HG02973 (cell line): Measurements from ENCODE around the gene USF3.

ENCODE experiments used
- ATAC-seq: cut with Tn5 transposase; IDR thresholded peaks from one replicate; pipeline ENCODE4 v1.9.1; 2021; ENCODE audit warnings: moderate library complexity; ENCODE audit not compliant: unreplicated experiment

USF3 gene

GRCh38 chr3:113695786-113696645, at the start of gene USF3:
Gene USF3, minus strand, starts transcription at chr3:113696642. Its CDS starts 21,764 bp downstream, at chr3:113674878.
- peak; percentile 55 for ATAC-seq

DNA sequence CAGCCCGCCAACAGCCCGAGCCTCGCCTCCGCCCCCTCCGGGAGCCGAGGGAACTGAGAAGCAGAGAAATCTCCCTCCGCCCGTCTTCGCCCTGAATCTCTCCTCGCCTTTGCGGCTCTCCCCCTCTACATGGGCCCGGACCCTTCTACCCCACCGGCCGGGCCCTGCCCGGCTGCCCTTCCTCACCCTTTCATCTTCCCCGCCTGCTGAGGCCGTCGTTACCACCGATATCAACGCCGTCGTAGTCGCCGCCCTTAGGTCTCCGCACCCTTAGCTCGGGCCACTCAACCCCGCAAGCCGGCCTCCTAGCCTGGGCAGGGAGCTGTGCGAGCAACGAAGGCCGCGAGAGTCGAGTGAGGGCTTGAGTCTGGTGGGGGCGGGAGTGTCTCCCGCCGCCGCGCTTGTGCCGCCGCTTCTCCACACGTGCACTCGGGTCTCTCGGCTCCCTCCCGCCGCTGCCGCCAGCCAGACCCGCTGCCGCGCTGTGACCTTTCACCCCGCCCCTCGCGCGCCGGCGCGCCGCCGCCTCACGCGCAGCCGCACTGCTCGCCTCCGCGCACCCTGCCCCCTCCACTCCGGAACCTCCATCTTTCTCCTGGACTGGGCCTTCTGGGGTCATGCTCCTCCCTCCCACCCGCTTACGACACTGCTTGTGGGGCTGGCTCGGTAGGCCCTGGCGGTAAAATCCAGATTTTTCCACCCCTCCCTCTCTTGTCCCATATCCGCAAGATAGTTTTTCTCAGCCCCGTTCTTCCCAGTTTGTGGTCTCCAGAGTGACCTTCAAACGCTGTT, 49.5 kb upstream of the USF3 start, which contains the start of gene NAA50:
TSS of gene NAA50 (minus strand) at position 494 of the 792 bp plus-strand sequence. CDS start at position 194, 300 bp downstream.
- peak; percentile 41 for ATAC-seq

DNA sequence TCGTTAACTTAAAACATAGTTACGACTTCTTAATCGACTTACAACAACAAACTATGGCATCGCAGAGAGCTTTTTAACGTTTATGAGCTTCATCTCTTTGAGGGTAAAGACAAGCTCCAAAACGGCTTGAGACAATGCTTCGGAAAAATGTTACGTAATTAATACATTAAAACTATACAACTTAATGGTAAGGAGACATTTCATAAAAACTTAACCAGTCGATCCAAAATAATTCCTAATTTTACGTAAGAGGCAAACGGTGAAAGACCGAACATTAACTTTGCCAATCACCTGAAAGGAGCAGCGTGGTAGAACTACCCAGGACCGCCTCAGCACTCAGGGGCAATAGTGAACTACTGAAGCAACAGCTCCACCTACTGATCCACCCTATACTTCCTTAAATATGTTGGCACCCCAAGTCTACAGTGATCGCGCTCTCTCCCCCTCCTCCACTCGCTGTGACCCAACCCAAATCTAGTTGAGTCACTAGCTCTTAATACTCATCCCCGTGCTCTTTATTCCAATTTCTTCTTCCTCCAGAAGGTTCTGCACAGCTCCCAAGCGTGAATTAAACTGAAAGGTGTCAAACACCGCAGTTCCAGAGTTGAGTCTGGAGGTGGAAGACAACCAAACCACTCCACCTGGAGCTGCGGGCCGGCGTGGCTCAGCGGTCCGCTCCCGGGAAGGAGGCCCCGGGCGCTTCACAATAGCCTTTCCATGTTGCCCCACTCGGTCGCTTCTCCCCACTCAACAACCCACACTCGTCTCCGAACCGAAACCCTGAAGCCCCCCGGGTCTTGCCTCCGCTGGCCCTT, 48.7 kb upstream of the USF3 start:
- ATAC-seq = peak; percentile 44

DNA sequence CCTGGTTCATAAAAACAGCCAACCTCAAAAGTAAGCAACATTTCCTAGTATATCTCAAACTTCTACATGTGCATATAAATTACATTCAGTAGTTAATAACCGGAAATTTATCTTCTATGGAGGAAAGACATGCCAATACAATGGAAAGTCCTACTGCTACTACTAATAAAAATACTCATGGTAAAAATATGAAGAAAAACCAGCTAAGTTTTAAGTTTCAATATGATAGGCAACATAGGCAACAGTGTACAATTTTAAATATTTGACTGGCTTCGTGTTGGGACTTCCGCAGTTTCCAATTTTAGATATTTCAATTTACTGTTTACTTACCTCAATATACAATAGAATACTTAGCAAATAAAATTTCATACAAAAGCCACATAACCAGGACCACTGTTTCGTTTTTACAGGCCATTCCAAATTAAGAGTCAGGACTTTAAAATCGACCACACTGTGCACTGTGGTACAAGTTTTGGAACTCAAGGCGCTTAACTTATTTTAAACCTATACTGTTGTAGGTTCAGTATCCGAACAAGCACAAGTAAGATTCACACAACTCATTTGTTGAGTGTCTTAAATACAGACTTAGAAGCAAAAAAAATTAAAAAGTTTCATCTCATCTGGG, 46.7 kb upstream of the USF3 start:
- ATAC-seq = no peak

- no peak for ATAC-seq
Measured at GRCh38 chr3:113741620-113742019, 45.2 kb upstream of the USF3 start.

DNA sequence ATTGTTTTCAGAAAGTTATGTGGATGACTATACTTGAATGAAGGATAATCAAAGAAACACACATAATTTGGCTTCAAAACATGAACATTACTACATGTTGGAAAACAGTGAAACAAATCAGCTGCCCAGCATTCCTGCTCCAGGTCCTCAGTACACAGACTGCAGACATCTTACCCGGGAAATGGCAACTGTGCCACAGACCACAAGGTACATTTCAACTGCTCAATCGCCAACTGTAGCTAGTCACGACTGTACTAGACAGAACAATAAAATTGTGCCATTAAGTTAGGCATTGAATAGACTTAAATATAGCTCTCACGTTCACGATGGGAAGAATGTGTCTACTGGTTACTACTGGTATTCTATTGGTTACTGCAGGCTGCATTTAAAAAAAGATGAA, 44.6 kb upstream of the USF3 start:
- ATAC-seq = no peak

DNA sequence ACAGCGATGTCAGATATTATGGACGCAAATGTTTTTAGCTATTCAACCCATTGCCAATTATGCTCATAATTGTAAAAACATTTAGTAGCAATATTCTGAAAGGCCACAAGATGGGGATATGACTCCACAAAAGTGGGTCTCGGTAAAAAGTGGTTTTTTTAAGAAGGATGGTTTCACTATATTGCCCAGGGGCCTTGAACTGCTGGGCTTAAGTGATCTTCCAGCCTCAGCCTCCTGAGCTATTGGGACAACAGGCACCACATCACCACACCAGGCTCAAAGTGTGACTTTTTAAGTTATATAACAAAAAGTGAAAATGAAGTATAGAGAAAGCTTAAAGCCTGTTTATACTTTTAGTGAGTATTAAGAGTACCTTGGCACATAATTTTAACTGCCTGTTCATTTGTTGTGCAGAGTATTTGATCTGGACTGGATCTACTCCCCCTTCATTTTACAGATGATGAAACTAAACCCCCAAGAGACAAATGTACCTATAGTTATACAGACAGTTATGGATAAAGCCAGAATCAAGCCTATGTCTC, 40.2 kb upstream of the USF3 start:
- peak; percentile 61 for ATAC-seq

DNA sequence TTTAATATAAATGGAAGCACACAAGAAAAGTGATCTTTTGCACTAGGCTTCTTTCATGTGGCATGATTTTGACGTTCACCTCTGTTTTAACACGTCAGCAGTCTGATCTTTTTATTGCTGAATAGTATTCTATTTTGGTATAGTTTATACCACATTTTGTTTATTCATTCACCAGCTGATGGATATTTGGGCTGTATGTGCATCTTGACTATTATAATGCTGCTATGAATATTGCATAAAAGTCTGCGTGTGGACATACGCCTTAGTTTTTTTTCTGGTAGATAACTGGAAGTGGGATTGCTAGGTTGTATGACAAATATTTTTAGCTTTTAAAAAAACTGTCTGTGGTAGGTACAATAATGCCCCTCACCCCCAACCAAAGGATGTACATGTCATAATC, 35.3 kb upstream of the USF3 start:
- no peak for ATAC-seq

DNA sequence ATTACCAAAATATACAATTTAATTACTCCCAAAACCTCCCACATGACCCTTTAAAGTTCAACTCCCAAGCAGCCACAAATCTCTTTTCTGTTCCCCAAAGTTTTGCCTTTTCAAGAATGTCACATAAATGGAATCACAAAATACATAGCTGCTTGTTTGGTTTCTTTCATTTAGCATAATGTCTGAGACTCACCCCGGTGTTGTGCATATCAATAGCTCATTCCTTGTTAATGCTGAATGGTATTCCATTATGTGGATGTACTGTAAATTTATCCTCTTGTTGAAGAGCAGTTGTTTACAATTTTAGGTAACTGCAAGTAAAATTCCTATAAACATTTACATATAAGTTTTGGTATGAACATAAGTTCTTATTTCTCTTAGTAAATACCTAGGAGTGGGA, 34.1 kb upstream of the USF3 start:
- ATAC-seq = no peak

DNA sequence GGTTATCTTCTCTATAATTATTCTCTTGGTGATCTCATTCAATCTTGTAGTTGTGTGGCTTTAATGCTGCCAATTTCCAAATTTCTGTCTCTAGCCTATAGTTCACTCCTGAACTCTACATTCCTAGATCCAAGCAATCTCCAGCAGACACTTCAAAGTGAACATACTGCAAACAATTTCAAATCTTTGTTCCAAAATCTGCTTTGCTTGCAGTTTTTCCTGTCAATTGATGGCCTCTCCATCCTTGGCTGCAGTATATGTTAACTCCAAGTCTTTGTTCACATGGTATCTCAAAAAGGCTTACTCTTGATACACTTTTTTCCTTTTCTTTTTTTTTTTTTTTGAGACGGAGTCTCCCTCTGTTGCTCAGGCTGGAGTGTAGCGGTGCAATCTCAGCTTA, 32.2 kb upstream of the USF3 start:
- no peak for ATAC-seq

GRCh38 chr3:113721636-113722035, 25.2 kb upstream of the USF3 start:
- ATAC-seq = no peak

DNA sequence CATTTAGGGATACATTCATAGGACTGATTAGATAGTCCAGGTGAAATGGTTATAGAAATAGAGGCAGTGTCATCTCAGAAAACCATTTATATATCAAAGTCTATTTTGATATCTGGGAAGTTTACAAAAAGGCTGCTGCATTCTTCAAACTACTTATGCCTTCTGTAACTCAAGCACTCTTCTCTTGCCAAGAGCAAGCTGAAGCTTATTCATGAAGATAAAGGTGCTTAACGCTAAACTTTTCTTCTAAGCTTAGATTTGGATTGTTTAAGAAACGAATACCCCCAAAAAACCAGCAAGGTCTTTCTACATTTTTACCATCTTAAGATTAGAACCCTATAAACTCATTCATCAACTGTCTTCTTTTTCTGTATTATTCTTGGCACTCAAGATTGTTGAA, 23.3 kb upstream of the USF3 start:
- ATAC-seq = no peak

GRCh38 chr3:113719294-113719693, 22.9 kb upstream of the USF3 start:
- no peak for ATAC-seq

DNA sequence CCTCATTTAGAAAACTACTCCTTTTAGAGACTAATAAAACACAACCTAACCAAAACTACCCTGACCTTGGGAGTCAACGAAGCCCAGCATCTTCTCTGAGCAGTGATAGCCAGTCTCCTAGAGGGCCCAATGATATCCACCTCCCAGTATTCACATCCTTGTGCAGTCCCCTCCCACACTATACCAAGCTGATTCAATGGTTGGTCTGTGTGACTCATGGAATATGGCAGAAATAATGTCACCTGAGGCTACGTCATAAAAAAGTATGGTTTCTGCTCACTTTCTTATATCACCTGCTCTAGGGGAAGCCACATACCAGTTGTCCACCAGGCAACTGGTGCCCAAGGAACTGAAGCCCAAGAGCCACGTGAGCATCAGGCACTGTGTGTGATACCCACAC, 21.4 kb upstream of the USF3 start:
- ATAC-seq = no peak

GRCh38 chr3:113717308-113717707, 20.9 kb upstream of the USF3 start:
- ATAC-seq = no peak

DNA sequence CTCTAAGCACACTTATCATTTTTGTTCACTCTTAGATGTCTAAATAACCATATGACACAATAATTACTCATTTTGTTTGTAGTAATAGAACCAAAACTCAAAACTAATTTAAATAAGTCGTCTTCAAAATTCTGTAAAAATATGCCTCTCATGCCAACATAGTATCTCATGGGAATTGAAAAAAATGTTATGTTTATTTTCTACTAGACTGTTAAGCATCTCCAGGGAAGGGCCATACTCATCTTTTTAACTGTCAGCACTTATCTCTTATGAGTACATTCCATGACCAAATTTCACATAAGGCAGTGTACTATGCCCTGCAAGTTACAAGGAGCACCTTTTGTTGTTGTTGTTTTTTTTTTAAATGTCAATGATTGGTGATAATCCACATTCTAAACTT, 18.3 kb upstream of the USF3 start:
- ATAC-seq = no peak

DNA sequence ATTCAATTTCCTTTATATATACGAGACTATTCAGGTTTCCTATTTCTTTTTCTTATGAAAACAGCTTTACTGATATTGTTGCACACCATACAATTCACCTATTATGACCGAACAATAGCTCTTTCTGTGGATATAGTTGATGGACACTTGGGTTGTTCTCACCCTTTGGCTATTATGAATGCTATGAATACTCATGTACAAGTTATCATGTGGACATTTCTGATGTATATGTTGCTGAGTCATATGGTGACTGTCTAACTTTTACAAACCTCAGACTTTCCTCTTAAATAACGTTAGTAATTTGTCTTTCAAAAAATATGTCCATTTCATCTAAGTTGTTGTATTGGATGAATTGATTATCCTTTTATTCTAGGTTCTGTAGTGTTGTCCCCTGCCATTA, 15.7 kb upstream of the USF3 start:
- no peak for ATAC-seq

GRCh38 chr3:113707835-113708234, 11.4 kb upstream of the USF3 start:
- ATAC-seq = no peak

- ATAC-seq = no peak
Measured at GRCh38 chr3:113698956-113699355, 2.5 kb upstream of the USF3 start.

DNA sequence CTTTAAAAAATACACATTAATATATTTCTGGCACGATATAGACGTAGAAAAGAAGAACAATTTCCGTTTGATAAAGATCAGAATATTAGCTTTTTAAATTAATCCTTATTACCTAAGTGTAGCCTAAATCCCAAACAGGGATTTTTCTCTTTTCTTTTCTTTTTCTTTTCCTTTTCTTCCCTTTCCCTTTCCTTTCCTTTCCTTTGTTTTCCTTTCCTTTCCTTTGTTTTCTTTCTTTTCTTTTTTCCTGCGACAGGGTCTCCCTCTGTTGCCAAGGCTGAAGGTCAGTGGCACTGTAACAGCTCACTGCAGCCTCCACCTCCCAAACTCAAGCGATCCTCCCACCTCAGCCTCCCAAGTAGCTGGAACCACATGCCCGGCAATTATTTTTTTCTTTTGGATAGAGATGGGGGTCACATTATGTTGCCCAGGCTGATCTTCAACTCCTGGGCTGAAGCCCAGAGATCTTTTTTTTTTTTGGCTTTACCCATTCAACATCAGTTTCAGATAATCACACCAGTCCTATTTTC, 1.8 kb upstream of the USF3 start:
- ATAC-seq = no peak
